PC-9 (cell line): Measurements from ENCODE around the gene TEX48. TPM values are rescaled to one million over a fixed set of nuclear protein-coding genes. Genes with fewer than 3 reads are reported as not detected.

ENCODE experiments used
- BruUV-seq: library from RNA; stranded (reverse); fragments of 400-500 nt; replicated peaks from 2 replicates; lab custom pipeline; 2021; lab: Mats Ljungman, UMichigan
- CTCF ChIA-PET: fragments of 300-600 bp; sonication (Branson Sonifier 250); formaldehyde crosslinking; loops from one replicate; lab custom pipeline; 2022; ENCODE audit warnings: antibody characterized with exemption; lab: Charles Lee
- POLR2A ChIA-PET: fragments of 300-600 bp; sonication (Branson Sonifier 250); formaldehyde crosslinking; loops from one replicate; lab custom pipeline; 2022; ENCODE audit warnings: antibody characterized with exemption; ENCODE audit not compliant: unreplicated experiment; lab: Charles Lee
- DNase-seq, 2 experiments: peaks; one replicate each; pipeline versions ENCODE4 v3.0.0 to v3.0.0-alpha.2; 2015 to 2022; ENCODE audit warnings: mixed read lengths in 1 of 2
- H2AFZ ChIP-seq: fragments of 200-600 bp; sonication (generic); 2 replicates; pipeline ENCODE4 v1.8.1; 2017; ENCODE audit warnings: antibody characterized with exemption
- H3F3A ChIP-seq: fragments of 200-600 bp; sonication (generic); 2 replicates; pipeline ENCODE4 v1.8.1; 2017; ENCODE audit warnings: antibody characterized with exemption, mild to moderate bottlenecking, low read depth; ENCODE audit not compliant: insufficient read depth
- H3K27ac ChIP-seq: fragments of 200-600 bp; sonication (generic); 2 replicates; pipeline ENCODE4 v1.6.1; 2016; ENCODE audit warnings: mixed run types
- H3K27me3 ChIP-seq: fragments of 200-600 bp; sonication (generic); 2 replicates; pipeline ENCODE4 v1.6.1; 2016; ENCODE audit warnings: low read depth, mixed run types; ENCODE audit not compliant: insufficient read depth
- H3K36me3 ChIP-seq: fragments of 200-600 bp; sonication (generic); 2 replicates; pipeline ENCODE4 v1.6.1; 2016; ENCODE audit warnings: low read depth, mixed run types
- H3K4me1 ChIP-seq: fragments of 200-600 bp; sonication (generic); replicated peaks from 2 replicates; pipeline ENCODE4 v1.6.1; 2016; ENCODE audit warnings: mixed run types; ENCODE audit not compliant: insufficient read depth
- H3K4me2 ChIP-seq: fragments of 200-600 bp; sonication (generic); 2 replicates; pipeline ENCODE4 v1.6.1; 2017; ENCODE audit warnings: mixed run types
- H3K4me3 ChIP-seq: fragments of 200-600 bp; sonication (generic); 2 replicates; pipeline ENCODE4 v1.6.1; 2016; ENCODE audit warnings: mixed run types
- H3K79me2 ChIP-seq: fragments of 200-600 bp; sonication (generic); 2 replicates; pipeline ENCODE4 v1.6.1; 2017; ENCODE audit warnings: low read depth, mixed run types
- H3K9me2 ChIP-seq: fragments of 200-600 bp; sonication (generic); 2 replicates; pipeline ENCODE4 v1.8.1; 2017; ENCODE audit warnings: mild to moderate bottlenecking; ENCODE audit not compliant: insufficient read depth
- H3K9me3 ChIP-seq: fragments of 200-600 bp; sonication (generic); 2 replicates; pipeline ENCODE4 v1.8.1; 2016; ENCODE audit warnings: low read depth; ENCODE audit not compliant: insufficient read depth
- H4K20me1 ChIP-seq: fragments of 200-600 bp; sonication (generic); 2 replicates; pipeline ENCODE4 v1.8.1; 2017; ENCODE audit not compliant: insufficient read depth
- EZH2 ChIP-seq: fragments of 200-600 bp; sonication (generic); IDR thresholded peaks from 2 replicates; pipeline ENCODE4 v1.8.0; 2017; ENCODE audit warnings: antibody characterized with exemption, low read depth
- intact Hi-C: fragments of 100-400 bp; cut with micrococcal nuclease; formaldehyde crosslinking; loops from one replicate; pipeline ENCODE4 v1.10.0; 2022; ENCODE audit not compliant: unreplicated experiment
- total RNA-seq: library from RNA; stranded (reverse); gene quantifications from 2 replicates; pipeline ENCODE4 v1.2.3, GENCODE V29; 2021
- TF ChIP-seq, protein P1 (sequence below): fragments of 200-600 bp; sonication (generic); conservative IDR thresholded peaks from 2 replicates; pipeline ENCODE4 v1.6.1; 2017; ENCODE audit warnings: mixed run types, antibody characterized with exemption, mild to moderate bottlenecking, moderate library complexity

The TEX48 gene
- total RNA-seq, 1 experiment from 2014 or later, result not detected

DNA sequence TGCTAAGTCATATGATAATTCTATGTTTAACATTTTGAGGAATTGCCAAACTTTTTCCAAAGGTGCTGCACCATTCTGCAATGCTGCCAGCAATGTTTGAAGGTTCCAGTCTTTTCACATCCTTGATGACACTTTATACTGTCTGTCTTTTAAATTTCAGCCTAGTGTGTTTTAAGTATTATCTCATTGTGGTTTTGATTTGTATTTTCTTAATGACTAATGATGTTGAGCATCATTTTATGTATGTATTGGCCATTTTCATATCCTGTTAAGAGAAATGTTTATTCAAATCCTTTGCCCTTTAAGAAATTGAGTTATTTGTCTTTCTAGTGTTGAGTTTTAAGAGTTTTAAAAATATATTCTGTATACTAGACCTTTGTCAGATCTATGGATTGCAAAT lies 5.0 kb upstream of the TEX48 start:
- Histone ChIP-seq H3K4me2 (no peak overlapping the region), H4K20me1 (no peaks in the 10 kb centered on the region), H3K4me1 (peaks cover 19% of the 10 kb centered on the region), H3K4me3 (no peak overlapping the region), H3K79me2 (no peaks in the 10 kb centered on the region), H3K27ac (no peak overlapping the region), H2AFZ (no peak overlapping the region), H3K36me3 (no peaks in the 10 kb centered on the region), H3K9me3 (0 out of 2 replicates have a peak, but pooled peaks cover 4% of the 10 kb centered on the region), H3F3A (peaks cover 15% of the 10 kb centered on the region), H3K9me2 (no peaks in the 10 kb centered on the region), H3K27me3 (no peaks in the 10 kb centered on the region)
- no TSS peak for BruUV-seq
- TF ChIP-seq, protein P1, sequence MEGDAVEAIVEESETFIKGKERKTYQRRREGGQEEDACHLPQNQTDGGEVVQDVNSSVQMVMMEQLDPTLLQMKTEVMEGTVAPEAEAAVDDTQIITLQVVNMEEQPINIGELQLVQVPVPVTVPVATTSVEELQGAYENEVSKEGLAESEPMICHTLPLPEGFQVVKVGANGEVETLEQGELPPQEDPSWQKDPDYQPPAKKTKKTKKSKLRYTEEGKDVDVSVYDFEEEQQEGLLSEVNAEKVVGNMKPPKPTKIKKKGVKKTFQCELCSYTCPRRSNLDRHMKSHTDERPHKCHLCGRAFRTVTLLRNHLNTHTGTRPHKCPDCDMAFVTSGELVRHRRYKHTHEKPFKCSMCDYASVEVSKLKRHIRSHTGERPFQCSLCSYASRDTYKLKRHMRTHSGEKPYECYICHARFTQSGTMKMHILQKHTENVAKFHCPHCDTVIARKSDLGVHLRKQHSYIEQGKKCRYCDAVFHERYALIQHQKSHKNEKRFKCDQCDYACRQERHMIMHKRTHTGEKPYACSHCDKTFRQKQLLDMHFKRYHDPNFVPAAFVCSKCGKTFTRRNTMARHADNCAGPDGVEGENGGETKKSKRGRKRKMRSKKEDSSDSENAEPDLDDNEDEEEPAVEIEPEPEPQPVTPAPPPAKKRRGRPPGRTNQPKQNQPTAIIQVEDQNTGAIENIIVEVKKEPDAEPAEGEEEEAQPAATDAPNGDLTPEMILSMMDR, result no peak
- TF ChIP-seq EZH2, result no peak
- ChIA-PET CTCF (no interaction called here), POLR2A (no interaction called here)
- intact Hi-C loops, result no loop called here
- no peak for DNase-seq

DNA sequence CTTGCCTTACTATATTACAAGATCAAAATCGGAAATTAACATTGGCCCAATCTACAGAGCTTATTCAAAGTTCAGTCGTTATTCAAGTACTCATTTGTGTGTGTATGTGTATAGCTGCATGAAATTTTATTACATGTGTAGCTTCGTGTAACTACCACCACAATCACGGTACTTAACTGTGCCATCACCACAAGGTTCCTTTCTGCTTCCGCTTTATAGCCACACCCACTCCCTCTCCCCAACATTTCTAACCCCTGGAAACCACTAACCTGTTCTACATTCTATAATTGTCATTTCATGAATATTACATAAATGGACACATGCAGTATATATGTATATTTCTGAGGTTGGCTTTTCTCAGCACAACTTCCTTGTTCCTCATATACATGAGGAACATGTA lies 4.0 kb upstream of the TEX48 start:
- Histone ChIP-seq H3K9me2 (no peaks in the 10 kb centered on the region), H3K9me3 (0 out of 2 replicates have a peak, but pooled peaks cover 4% of the 10 kb centered on the region), H4K20me1 (no peaks in the 10 kb centered on the region), H3K27me3 (no peaks in the 10 kb centered on the region), H3K4me2 (no peak overlapping the region), H3K4me3 (no peak overlapping the region), H3K79me2 (no peaks in the 10 kb centered on the region), H3K4me1 (peaks cover 10% of the 10 kb centered on the region), H3K36me3 (no peaks in the 10 kb centered on the region), H3F3A (peaks cover 6% of the 10 kb centered on the region), H3K27ac (no peak overlapping the region), H2AFZ (no peak overlapping the region)
- CTCF ChIA-PET, result interaction anchor here (0.7 kb wide), 1 partner anchor 49 kb away, joined by 3 read pairs; no protein-coding TSS in a partner anchor
- no TSS peak for BruUV-seq
- POLR2A ChIA-PET, result no interaction called here
- no peak for TF ChIP-seq EZH2
- TF ChIP-seq, protein P1, result no peak
- intact Hi-C loops, result no loop called here
- no peak for DNase-seq

DNA sequence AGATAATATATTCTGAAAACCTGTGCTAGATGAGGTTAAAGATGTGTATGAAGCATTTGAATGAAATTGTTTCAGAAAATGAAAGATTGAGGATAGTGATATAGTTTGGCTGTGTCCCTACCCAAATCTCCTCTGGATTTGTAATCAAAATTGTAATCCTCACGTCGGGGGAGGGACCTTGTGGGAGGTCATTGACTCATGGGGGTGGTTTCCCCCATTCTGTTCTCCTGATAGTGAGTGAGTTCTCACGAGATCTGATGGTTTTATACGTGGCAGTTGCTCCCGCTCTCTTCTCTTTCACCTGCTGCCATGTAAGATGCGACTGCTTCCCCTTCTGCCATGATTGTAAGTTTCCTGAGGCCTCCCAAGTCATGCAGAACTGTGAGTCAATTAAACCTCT lies 2.0 kb upstream of the TEX48 start:
- BruUV-seq, result no TSS peak

More for the DNA sequence above, 2.0 kb upstream of the TEX48 start:
- Histone ChIP-seq H3K27ac (no peak overlapping the region), H3F3A (no peaks in the 10 kb centered on the region), H3K79me2 (no peaks in the 10 kb centered on the region), H2AFZ (no peak overlapping the region), H3K9me3 (0 out of 2 replicates have a peak, but pooled peaks cover 4% of the 10 kb centered on the region), H3K36me3 (no peaks in the 10 kb centered on the region), H3K9me2 (no peaks in the 10 kb centered on the region), H3K4me1 (0 out of 2 replicates have a peak, but pooled peaks cover under 1% of the 10 kb centered on the region), H3K4me3 (no peak overlapping the region), H3K27me3 (no peaks in the 10 kb centered on the region), H3K4me2 (no peak overlapping the region), H4K20me1 (no peaks in the 10 kb centered on the region)
- intact Hi-C loops, result loop anchor here (5.0 kb wide), 3 partner anchors 33 to 838 kb away; partner anchors contain the start of gene TNFSF15
- POLR2A ChIA-PET, result no interaction called here
- CTCF ChIA-PET, result interaction anchor here (1.0 kb wide), 1 partner anchor 57 kb away, joined by 3 read pairs; no protein-coding TSS in a partner anchor
- TF ChIP-seq, protein P1, result no peak
- TF ChIP-seq EZH2, result no peak
- no peak for DNase-seq
